ENCODE data around the gene SRBD1.

DNA sequence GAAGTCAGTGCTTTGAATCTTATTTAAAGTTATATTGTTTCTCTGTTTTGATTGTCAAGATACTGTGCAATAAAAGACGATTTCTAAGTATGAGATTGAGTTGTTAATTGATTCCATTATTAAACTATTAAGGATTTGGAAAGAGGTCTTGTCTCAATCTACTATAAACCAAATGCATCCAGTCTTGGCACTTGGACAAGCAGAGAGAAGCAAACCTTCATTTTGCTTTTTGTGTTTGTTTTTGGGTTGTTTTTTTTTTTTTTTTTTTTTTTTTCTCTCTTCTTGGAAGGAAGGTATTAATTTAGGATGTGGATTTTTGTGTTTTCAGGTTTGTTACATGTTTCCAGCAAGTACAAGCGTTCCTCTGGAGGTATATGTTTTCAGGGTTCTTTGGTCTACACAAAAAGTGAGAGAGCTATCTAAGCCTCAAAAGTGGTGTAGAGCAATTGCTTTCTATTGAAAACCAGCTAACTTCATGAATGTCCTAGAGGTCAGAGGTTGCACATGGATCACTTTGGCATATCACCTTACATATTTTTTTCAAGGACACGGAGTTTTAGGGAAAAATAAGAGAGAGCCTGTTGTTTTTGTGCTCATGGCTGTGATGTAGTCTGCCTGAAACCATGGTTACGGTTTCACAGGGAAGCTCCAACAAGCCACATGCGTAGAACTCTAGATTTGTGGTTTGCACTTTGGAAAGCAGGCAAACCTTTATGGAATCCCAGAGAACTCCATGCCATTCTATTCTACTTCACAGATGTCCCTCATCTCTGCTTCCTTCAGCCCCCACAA is 42.3 kb upstream of the SRBD1 start:
- TF ChIP-seq, protein P1, sequence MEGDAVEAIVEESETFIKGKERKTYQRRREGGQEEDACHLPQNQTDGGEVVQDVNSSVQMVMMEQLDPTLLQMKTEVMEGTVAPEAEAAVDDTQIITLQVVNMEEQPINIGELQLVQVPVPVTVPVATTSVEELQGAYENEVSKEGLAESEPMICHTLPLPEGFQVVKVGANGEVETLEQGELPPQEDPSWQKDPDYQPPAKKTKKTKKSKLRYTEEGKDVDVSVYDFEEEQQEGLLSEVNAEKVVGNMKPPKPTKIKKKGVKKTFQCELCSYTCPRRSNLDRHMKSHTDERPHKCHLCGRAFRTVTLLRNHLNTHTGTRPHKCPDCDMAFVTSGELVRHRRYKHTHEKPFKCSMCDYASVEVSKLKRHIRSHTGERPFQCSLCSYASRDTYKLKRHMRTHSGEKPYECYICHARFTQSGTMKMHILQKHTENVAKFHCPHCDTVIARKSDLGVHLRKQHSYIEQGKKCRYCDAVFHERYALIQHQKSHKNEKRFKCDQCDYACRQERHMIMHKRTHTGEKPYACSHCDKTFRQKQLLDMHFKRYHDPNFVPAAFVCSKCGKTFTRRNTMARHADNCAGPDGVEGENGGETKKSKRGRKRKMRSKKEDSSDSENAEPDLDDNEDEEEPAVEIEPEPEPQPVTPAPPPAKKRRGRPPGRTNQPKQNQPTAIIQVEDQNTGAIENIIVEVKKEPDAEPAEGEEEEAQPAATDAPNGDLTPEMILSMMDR (IDR thresholded peaks at IDR 0.05) = no peak
- TF ChIP-seq POLR2A (IDR thresholded peaks at IDR 0.05) (no peak), POLR2AphosphoS5 (IDR thresholded peaks at IDR 0.05) (no peak)

Data from transverse colon (tissue), 4 donors.